A549 (cell line): ENCODE data around the gene SPRR1A. TPM values are rescaled to one million over a fixed set of nuclear protein-coding genes. Genes with fewer than 3 reads are reported as not detected.

ENCODE experiments used
- ATAC-seq, 2 experiments: fragments of 200-7000 bp in 1 of 2; fragments of >200 bp in 1 of 2; cut with Nextera tagmentation in 1 of 2; cut with Tn5 transposase in 1 of 2; 3 replicates each; pipeline versions ENCODE4 v1.8.0 to v1.9.1; 2018 to 2020; ENCODE audit warnings: mild to moderate bottlenecking in 1 of 2, moderate library complexity in 1 of 2
- CTCF ChIA-PET: fragments of 300-600 bp; sonication (Branson Sonifier 250); formaldehyde crosslinking; extraction: SDS; loops from one replicate; lab custom pipeline; 2021; ENCODE audit warnings: antibody characterized with exemption, inconsistent platforms; lab: Yijun Ruan, JAX
- POLR2A ChIA-PET: fragments of 350-600 bp; formaldehyde crosslinking; extraction: SDS; loops from one replicate; lab custom pipeline; 2021; ENCODE audit warnings: antibody characterized with exemption, inconsistent platforms; lab: Yijun Ruan, JAX
- DNase-seq, 2 experiments: peaks; one replicate each; pipeline versions ENCODE4 v3.0.0 to v3.0.0-alpha.2; 2011 to 2016; ENCODE audit warnings: low read depth in 1 of 2, low spot score in 1 of 2
- FAIRE-seq: peaks from 2 replicates; lab custom pipeline; 2011; peaks lifted over from hg19 to GRCh38; lab: Jason Lieb, UNC
- H3K27ac ChIP-seq, 2 experiments: fragments of >200 bp; sonication (Bioruptor Twin); formaldehyde crosslinking; 3 replicates each; pipeline ENCODE4 v1.5.1; 2016 to 2017
- H3K4me1 ChIP-seq: fragments of >200 bp; sonication (Bioruptor Twin); formaldehyde crosslinking; 3 replicates; pipeline ENCODE4 v1.6.1; 2016
- H3K4me2 ChIP-seq: fragments of >200 bp; sonication (Bioruptor Twin); formaldehyde crosslinking; 3 replicates; pipeline ENCODE4 v1.6.1; 2016
- H3K4me3 ChIP-seq: fragments of >200 bp; sonication (Bioruptor Twin); formaldehyde crosslinking; 3 replicates; pipeline ENCODE4 v1.5.1; 2016
- H3K9me3 ChIP-seq: fragments of >200 bp; sonication (Bioruptor Twin); formaldehyde crosslinking; 3 replicates; pipeline ENCODE4 v1.6.1; 2016
- ATOH8 ChIP-seq: fragments of 250-450 bp; sonication (Bioruptor Pico); IDR thresholded peaks from 2 replicates; pipeline ENCODE4 v1.5.0; 2020; ENCODE audit warnings: low read depth, mild to moderate bottlenecking, moderate library complexity
- BCL3 ChIP-seq: fragments of >200 bp; sonication (Bioruptor Twin); formaldehyde crosslinking; IDR thresholded peaks from 3 replicates; pipeline ENCODE4 v1.6.1; 2016
- BHLHE40 ChIP-seq: IDR thresholded peaks from 2 replicates; pipeline ENCODE4 v1.6.1; 2012; ENCODE audit warnings: low read depth, low read length, inconsistent platforms
- CBX2 ChIP-seq: fragments of 200-600 bp; sonication (generic); IDR thresholded peaks from 2 replicates; pipeline ENCODE4 v1.6.1; 2016; ENCODE audit warnings: low read depth, mild to moderate bottlenecking, borderline replicate concordance
- CBX8 ChIP-seq: fragments of 200-600 bp; sonication (generic); IDR thresholded peaks from 2 replicates; pipeline ENCODE4 v1.6.1; 2016
- CEBPB ChIP-seq, 2 experiments: fragments of >200 bp in 1 of 2; sonication (Bioruptor Twin) in 1 of 2; formaldehyde crosslinking in 1 of 2; IDR thresholded peaks; 2 replicates each; pipeline ENCODE4 v1.6.1; 2012 to 2016
- E2F6 ChIP-seq: IDR thresholded peaks from 2 replicates; pipeline ENCODE4 v1.6.1; 2012; ENCODE audit warnings: low read depth, borderline replicate concordance
- EHF ChIP-seq: fragments of 250-450 bp; sonication (Bioruptor Pico); IDR thresholded peaks from 2 replicates; pipeline ENCODE4 v1.5.0; 2020; ENCODE audit warnings: mild to moderate bottlenecking
- EHMT2 ChIP-seq: fragments of 200-600 bp; sonication (generic); IDR thresholded peaks from 2 replicates; pipeline ENCODE4 v1.6.1; 2016; ENCODE audit warnings: antibody characterized with exemption, low read depth, mild to moderate bottlenecking, moderate library complexity
- ELK1 ChIP-seq: fragments of 150-350 bp; IDR thresholded peaks from 2 replicates; pipeline ENCODE4 v1.6.1; 2014; ENCODE audit warnings: low read depth, mild to moderate bottlenecking, low read length
- FOSB ChIP-seq: fragments of 250-450 bp; sonication (Bioruptor Pico); IDR thresholded peaks from 2 replicates; pipeline ENCODE4 v1.5.0; 2020; ENCODE audit warnings: mild to moderate bottlenecking, moderate library complexity
- FOSL2 ChIP-seq, 2 experiments: fragments of 450-650 bp in 1 of 2; fragments of >200 bp in 1 of 2; sonication (Bioruptor Twin) in 1 of 2; formaldehyde crosslinking; IDR thresholded peaks; 2 replicates each; pipeline versions ENCODE4 v1.5.0 to v1.6.1; 2016 to 2020; ENCODE audit warnings: mild to moderate bottlenecking in 1 of 2, moderate library complexity in 1 of 2
- GATA3 ChIP-seq: IDR thresholded peaks from 2 replicates; pipeline ENCODE4 v1.6.1; 2012; ENCODE audit warnings: borderline replicate concordance
- HMGXB4 ChIP-seq: fragments of 250-450 bp; sonication (Bioruptor Pico); IDR thresholded peaks from 2 replicates; pipeline ENCODE4 v1.5.0; 2021; ENCODE audit warnings: mild to moderate bottlenecking, moderate library complexity, borderline replicate concordance
- HOXA7 ChIP-seq: fragments of 250-450 bp; sonication (Bioruptor Pico); IDR thresholded peaks from 2 replicates; pipeline ENCODE4 v1.5.0; 2020; ENCODE audit warnings: mild to moderate bottlenecking, moderate library complexity
- HOXB5 ChIP-seq: fragments of 250-450 bp; sonication (Bioruptor Pico); IDR thresholded peaks from 2 replicates; pipeline ENCODE4 v1.5.0; 2020; ENCODE audit warnings: mild to moderate bottlenecking, moderate library complexity
- MAX ChIP-seq: IDR thresholded peaks from 2 replicates; pipeline ENCODE4 v1.6.1; 2012
- MYC ChIP-seq: IDR thresholded peaks from 2 replicates; pipeline ENCODE4 v1.6.1; 2012; ENCODE audit warnings: mild to moderate bottlenecking, inconsistent platforms, low read length, improper control_type of control experiment, borderline replicate concordance
- POLR2AphosphoS2 ChIP-seq: conservative IDR thresholded peaks from 2 replicates; pipeline ENCODE4 v1.6.1; 2012; ENCODE audit warnings: low read length, improper control_type of control experiment, inconsistent platforms
- RAD21 ChIP-seq, 2 experiments: fragments of >200 bp in 1 of 2; sonication (Bioruptor Twin) in 1 of 2; formaldehyde crosslinking in 1 of 2; IDR thresholded peaks in 1 of 2; conservative IDR thresholded peaks in 1 of 2; 2 replicates in 1 of 2; 3 replicates in 1 of 2; pipeline ENCODE4 v1.6.1; 2012 to 2018; ENCODE audit warnings: inconsistent platforms in 1 of 2
- RARB ChIP-seq: fragments of 250-450 bp; sonication (Bioruptor Pico); IDR thresholded peaks from 2 replicates; pipeline ENCODE4 v1.8.0; 2021; ENCODE audit warnings: mild to moderate bottlenecking, moderate library complexity
- RFX5 ChIP-seq: fragments of 450-650 bp; IDR thresholded peaks from 2 replicates; pipeline ENCODE4 v1.7.1; 2014; ENCODE audit warnings: antibody characterized with exemption, mild to moderate bottlenecking, moderate library complexity
- TFCP2L1 ChIP-seq: fragments of 250-450 bp; sonication (Bioruptor Pico); IDR thresholded peaks from 2 replicates; pipeline ENCODE4 v1.5.0; 2021; ENCODE audit warnings: mild to moderate bottlenecking
- ZNF302 ChIP-seq: fragments of 250-450 bp; sonication (Bioruptor Pico); IDR thresholded peaks from 2 replicates; pipeline ENCODE4 v1.9.0; 2021; ENCODE audit warnings: inconsistent platforms, mild to moderate bottlenecking, moderate library complexity
- WGBS: methylation state at CpG from one replicate; pipeline ENCODE4 v1.1.6; 2017; ENCODE audit errors: missing lambda C conversion rate; 5-methylcytosine and 5-hydroxymethylcytosine counted together
- polyA plus RNA-seq, 4 experiments: library from polyadenylated mRNA; depleted of rRNA in 3 of 4; stranded (reverse); fragments of >200 nt; fragmentation: RNase III in 1 of 4; extraction: RNeasy Plus Mini Kit Qiagen cat#74134 plus additional on column Dnase treatment in 1 of 4; gene quantifications; 2 replicates in 3 of 4; 3 replicates in 1 of 4; pipeline ENCODE4 v1.2.3, GENCODE V29; 2011 to 2017

Gene SPRR1A
- polyA plus RNA-seq, 2 of the 4 experiments (the other 2 are of a cell fraction): not detected

GRCh38 chr1:152946248-152946647 lies 37.6 kb upstream of the SPRR1A start:
- ATAC-seq: no peak
- ChIA-PET CTCF (interaction anchor here (0.9 to 1.7 kb wide), 5 partner anchors 12 to 440 kb away, joined by 3 to 4 read pairs (median 3); no protein-coding TSS in a partner anchor), POLR2A (no interaction called here)
- no peak overlapping the region for H3K4me2 ChIP-seq
- TF ChIP-seq EHMT2 (no peak), MAX (no peak), HOXB5 (CRISPR knock-in tag) (no peak), ATOH8 (CRISPR knock-in tag) (no peak), E2F6 (no peak), EHF (no peak), TFCP2L1 (CRISPR knock-in tag) (no peak), CEBPB (IDR thresholded peaks at IDR 0.05) (no peak)
- no peak for FAIRE-seq
- no peak for DNase-seq
- no peak overlapping the region for H3K27ac ChIP-seq
- no peak overlapping the region for H3K4me3 ChIP-seq
- H3K4me1 ChIP-seq: no peaks in the 10 kb centered on the region
- no peaks in the 10 kb centered on the region for H3K9me3 ChIP-seq
- 2% methylated on average over 3 of the region's 3 CpGs for WGBS

GRCh38 chr1:152946651-152947256 lies 37.1 kb upstream of the SPRR1A start, which contains the start of gene SPRR5:
Gene SPRR5 (plus strand): TSS chr1:152947206. CDS start chr1:152948555, 1,349 bp downstream.
- ChIA-PET POLR2A (no interaction called here), CTCF (interaction anchor here (0.9 to 1.7 kb wide), 4 partner anchors 14 to 439 kb away, joined by 3 to 4 read pairs (median 4); no protein-coding TSS in a partner anchor)
- ATAC-seq (no peak), FAIRE-seq (no peak), DNase-seq (no peak)
- WGBS: 9% methylated on average over 3 of the region's 4 CpGs
- H3K27ac ChIP-seq: no peak within 1 kb of the TSS
- H3K9me3 ChIP-seq: no peaks in the 10 kb centered on the region
- TF ChIP-seq HOXA7 (CRISPR knock-in tag) (no peak), GATA3 (no peak), ZNF302 (CRISPR knock-in tag) (no peak), RAD21 (conservative IDR thresholded peaks at IDR 0.05 in 1 of 2, IDR thresholded peaks at IDR 0.05 in 1 of 2) (no peak), FOSL2 (IDR thresholded peaks at IDR 0.05) (no peak), FOSL2 (CRISPR knock-in tag; IDR thresholded peaks at IDR 0.05) (no peak), POLR2AphosphoS2 (no peak), CBX8 (no peak), E2F6 (no peak), CBX2 (no peak), MAX (no peak), ELK1 (no peak), HMGXB4 (CRISPR knock-in tag) (no peak), BHLHE40 (no peak), MYC (no peak), RFX5 (no peak), RARB (CRISPR knock-in tag) (no peak), BCL3 (no peak), FOSB (no peak)
- no peak within 1 kb of the TSS for H3K4me2 ChIP-seq
- H3K4me1 ChIP-seq: no peaks in the 10 kb centered on the region
- H3K4me3 ChIP-seq: no peak within 1 kb of the TSS
